Fibroblast of peridontal ligament (primary cell): ENCODE measurements around the gene MOCS2.
"Not testable (repeated sequence)": the region's sequence is repeated elsewhere in the genome, so short reads cannot be mapped to it uniquely, and the experiment has no call there.

Experiments
- DNase-seq: peaks from one replicate; pipeline ENCODE4 v3.0.0-alpha.2; 2010; ENCODE audit errors: extremely low read depth

Gene MOCS2, protein sequence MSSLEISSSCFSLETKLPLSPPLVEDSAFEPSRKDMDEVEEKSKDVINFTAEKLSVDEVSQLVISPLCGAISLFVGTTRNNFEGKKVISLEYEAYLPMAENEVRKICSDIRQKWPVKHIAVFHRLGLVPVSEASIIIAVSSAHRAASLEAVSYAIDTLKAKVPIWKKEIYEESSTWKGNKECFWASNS

GRCh38 chr5:53109443-53110127 is at the start of gene MOCS2:
Gene MOCS2, minus strand, starts transcription at chr5:53109757. Its CDS starts 2,583 bp downstream, at chr5:53107174.
- DNase-seq: peak; percentile 88

DNA sequence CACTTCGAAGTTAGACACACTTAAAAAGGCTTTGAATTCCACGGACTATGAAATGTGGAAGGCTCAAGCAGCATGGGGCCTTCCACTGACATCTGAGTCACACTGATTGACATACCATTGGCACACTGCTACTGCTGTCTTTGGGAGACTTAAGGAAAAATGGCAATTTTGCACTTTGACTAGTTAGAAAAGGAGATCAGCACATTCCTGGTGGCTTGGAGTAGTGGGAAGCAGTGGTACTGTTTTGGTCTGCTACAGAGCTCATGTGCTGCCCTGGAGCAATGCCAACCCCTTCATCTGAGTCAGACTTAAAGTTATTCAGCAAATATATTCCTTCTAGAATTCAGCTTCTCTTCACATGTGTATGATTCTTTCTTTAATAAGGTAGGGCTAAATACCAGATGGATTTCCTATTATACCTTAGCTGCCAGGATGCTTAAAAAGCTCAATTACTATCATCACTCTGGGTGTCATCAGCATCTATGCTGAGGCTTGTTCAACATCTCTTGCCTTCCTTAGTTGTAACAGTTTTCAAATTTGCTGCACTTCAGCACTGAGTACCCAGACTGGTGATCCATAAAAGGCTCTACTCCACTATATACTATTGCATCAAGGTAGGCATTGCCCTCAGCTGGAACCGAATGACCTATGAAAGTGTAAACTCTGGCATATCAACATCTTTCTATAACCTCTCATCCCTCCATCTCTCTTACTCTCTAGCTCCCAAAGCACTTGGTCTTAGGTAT is 42.3 kb upstream of the MOCS2 start:
- DNase-seq: peak; percentile 96

GRCh38 chr5:53133020-53133419 is 23.5 kb upstream of the MOCS2 start:
- DNase-seq: no peak

DNA sequence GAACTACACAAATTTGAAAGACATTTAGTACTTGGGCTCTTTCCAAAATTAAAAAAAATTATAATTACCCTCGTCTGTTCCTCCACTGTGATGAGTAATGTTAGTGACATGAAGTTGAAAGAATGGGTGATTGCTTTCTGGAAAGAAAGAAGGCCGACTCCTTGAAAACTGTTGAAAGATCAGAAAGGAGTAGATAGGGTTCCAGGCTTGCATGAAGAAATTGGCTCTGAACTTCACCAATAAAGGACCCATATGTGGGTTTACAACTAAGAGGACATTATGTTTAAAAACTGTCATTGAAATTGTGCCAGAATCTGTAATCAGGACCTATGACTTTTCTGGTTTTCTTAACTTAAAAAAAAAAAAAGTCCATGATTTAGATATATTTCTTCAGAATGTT is 20.7 kb upstream of the MOCS2 start:
- DNase-seq: peak; percentile 70

DNA sequence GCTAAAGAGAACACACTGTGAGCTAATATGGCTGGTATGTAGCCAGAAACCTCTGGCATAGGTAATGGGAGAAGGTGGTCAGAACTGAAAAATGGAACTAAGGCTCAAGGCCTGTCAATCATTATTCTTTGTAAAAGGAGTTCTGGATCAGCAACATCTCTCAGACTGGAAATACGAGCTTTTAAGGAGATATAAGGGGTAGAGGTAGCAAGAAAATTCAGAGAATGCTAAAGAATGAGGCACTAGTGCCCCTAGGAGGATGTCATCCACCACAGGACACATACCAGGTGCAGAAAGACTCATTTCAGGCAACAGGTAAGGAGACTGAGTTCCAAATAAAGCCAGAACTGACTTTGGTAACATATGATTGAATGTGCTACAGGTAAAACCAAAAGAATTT is 18.9 kb upstream of the MOCS2 start:
- DNase-seq: no peak

DNA sequence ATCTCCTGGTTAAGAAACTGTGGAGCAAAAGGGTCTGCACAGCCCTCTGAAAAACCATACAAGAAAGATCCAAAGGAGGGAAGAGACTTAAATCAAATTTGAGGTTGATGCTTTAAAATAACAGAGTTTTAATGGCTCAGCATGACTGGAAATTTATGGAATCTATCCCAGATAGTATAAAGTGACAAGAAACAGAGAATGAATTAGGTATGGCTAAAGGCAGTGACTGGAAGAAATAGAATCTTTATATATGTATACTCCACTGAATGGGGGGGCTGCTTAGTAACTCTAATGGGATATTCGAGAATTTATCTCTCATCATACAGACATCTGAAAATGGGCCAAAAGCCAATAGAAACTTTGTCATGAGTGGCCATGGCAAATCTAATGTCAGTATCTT is 17.6 kb upstream of the MOCS2 start:
- DNase-seq: no peak

DNA sequence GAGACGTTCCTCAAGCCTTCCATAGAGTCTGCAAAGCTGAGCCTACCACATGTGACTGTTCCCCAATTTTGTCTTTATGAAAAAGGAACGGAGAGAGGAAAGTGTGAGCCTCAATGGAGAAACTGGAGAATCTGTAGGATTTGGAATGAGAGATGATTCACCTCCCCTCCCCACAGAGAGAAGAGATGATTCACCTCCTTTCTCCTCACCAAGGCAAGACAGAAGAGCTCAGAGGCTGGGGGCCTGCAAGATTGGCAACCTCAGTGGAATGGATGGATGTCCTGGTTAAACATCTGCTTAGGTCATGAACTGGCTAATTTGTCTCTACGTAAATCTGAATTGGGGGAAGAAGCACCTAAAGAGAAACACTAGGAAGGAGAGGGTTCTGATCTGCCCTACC is 17.0 kb upstream of the MOCS2 start:
- DNase-seq: peak; percentile 57

- DNase-seq: peak; percentile 76
Observed at GRCh38 chr5:53123702-53124101, 14.1 kb upstream of the MOCS2 start.

DNA sequence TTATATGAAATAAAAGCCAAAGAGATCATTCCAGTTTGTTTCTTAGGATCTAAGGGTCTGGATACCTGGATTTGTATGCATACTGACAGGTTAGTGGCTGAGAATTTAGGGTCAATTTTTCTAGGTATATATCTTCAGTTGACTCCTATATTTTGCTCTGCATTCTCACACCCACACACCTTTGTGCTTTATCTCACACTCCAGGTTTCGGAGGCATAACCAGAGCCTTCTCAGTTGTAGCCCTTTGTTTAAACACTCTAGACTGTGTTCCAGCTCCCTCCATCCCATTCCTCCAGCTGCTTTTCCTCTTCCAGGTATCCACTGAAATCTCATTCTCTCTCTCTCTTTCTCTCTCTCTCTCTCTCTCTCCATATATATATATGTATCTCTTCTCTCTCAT is 10.6 kb upstream of the MOCS2 start:
- no peak for DNase-seq

- DNase-seq: no peak
Observed at GRCh38 chr5:53118879-53119278, 9.3 kb upstream of the MOCS2 start.

- DNase-seq: no peak
Observed at GRCh38 chr5:53116597-53116996, 7.0 kb upstream of the MOCS2 start.

DNA sequence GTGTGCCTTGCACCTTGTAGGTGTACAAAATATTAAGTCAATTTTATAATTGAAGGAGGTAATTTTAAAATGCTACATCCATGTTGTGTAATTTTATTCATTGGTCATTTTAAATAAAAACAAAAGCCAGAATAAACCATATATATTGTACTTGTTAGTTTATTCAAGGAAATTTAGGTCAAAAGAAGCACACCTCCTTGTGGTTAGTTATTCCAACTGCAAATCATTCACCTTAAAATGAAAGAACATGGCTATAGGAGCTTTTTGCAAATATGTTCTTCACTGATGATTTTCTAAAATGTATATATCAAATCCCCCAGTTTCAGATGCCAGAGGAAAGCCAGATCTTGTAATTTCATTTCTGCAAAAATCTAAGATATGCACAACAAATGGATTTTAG is 5.4 kb upstream of the MOCS2 start:
- DNase-seq: peak; percentile 46

- no peak for DNase-seq
Observed at GRCh38 chr5:53113947-53114346, 4.4 kb upstream of the MOCS2 start.

- no peak for DNase-seq
Observed at GRCh38 chr5:53112909-53113308, 3.4 kb upstream of the MOCS2 start.

DNA sequence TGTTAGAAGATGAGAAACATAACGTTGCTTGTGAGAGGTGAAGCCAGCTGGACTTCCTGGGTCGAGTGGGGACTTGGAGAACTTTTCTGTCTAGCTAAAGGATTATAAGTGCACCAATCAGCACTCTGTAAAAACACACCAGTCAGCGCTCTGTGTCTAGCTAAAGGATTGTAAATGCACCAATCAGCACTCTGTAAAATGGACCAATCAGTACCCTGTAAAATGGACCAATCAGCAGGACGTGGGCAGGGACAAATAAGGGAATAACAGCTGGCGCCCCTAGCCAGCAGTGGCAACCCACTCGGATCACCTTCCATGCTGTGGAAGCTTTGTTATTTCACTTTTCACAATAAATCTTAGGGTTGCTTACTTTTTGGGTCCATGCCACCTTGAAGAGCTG is 2.8 kb upstream of the MOCS2 start:
- not testable (repeated sequence) for DNase-seq

DNA sequence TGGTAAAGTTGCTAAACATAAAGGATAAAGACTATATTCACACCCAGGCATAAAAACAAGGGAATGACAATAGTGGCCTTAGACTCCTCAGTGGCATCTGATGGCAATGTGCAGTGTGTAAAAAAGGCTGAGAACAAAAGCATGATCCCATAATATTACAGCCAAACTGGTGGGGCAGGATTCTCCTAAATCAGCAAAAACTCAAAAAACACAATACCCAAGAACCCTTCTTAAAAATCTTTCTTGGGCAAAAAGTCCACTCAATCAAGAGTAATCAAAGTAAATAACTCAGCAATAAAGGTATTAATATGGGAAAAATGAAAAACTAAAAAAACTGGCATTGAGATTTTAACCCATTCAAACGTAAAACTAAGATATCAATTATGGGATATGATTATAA is 1.6 kb upstream of the MOCS2 start:
- no peak for DNase-seq

- DNase-seq: no peak
Observed at GRCh38 chr5:53110156-53110555, 599 bp upstream of the MOCS2 start.

- DNase-seq: peak; percentile 25
Observed at GRCh38 chr5:53109056-53109442, 508 bp downstream of the MOCS2 start.

GRCh38 chr5:53105611-53106300 is 3.8 kb downstream of the MOCS2 start:
- no peak for DNase-seq

- no peak for DNase-seq
Observed at GRCh38 chr5:53100606-53101005, 9.0 kb downstream of the MOCS2 start.

GRCh38 chr5:53099546-53099945 is 10.0 kb downstream of the MOCS2 start:
- DNase-seq: peak; percentile 51

DNA sequence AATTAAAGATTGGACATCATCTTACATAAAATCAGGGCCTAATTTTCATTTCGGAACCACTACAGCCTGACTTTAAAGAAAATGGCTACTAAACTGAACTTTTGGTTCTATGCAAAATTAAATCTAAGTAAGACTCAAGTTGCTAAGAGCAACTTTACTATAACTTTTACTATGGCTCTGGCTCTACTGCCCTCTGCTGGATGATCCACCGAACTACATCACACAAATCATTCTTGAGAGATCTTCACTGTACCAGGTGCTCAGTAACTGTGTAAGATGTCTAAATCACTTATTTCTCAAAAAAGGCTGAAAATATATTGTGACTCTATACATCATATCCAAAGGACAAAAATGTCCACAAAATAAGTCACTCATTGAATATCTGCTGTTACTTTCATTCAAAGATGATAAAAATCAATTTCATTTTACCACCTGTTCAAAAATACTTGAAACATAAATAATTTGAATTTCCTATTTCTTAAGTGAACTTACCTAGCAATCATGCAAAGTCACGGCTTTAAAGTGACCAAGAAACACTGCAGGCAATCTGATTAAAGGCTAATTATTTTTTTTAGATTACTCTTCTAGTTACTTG is 13.5 kb downstream of the MOCS2 start:
- peak; percentile 85 for DNase-seq
